Heart left ventricle (tissue), 16 donors: ENCODE results near the gene SCML1. TPM values are rescaled to one million over a fixed set of nuclear protein-coding genes. Genes with fewer than 3 reads are reported as not detected.

Source experiments
- ATAC-seq, 4 donors: fragments of 200-7000 bp; cut with Tn5 transposase; one replicate each; pipeline ENCODE4 v1.9.1; 2020 to 2022; ENCODE audit warnings: moderate library complexity in 4 of 4, mild to moderate bottlenecking in 3 of 4, moderate number of reproducible peaks in 1 of 4
- DNase-seq, 5 donors: peaks; one replicate each; pipeline ENCODE4 v3.0.0-alpha.2; 2020
- H3K27ac ChIP-seq, 12 donors: fragments of 200-600 bp; sonication (generic) in 4 of 12; one replicate each; pipeline versions ENCODE4 v1.5.0 to v1.8.0; 2016 to 2022; ENCODE audit warnings: mild to moderate bottlenecking in 2 of 12
- H3K27me3 ChIP-seq, 9 donors: fragments of 200-600 bp; sonication (generic) in 2 of 9; one replicate each; pipeline versions ENCODE4 v1.5.1 to v1.8.0; 2016 to 2022; ENCODE audit warnings: mild to moderate bottlenecking in 3 of 9
- H3K36me3 ChIP-seq, 9 donors: fragments of 200-600 bp; sonication (generic) in 2 of 9; one replicate each; pipeline versions ENCODE4 v1.5.0 to v1.8.0; 2018 to 2022; ENCODE audit warnings: mild to moderate bottlenecking in 2 of 9
- H3K4me1 ChIP-seq, 12 donors: fragments of 200-600 bp; sonication (generic) in 4 of 12; one replicate each; pipeline versions ENCODE4 v1.5.0 to v1.8.0; 2016 to 2022; ENCODE audit warnings: mild to moderate bottlenecking in 3 of 12
- H3K4me3 ChIP-seq, 12 donors: fragments of 200-600 bp; sonication (generic) in 4 of 12; one replicate each; pipeline versions ENCODE4 v1.5.0 to v1.8.0; 2017 to 2022; ENCODE audit warnings: mild to moderate bottlenecking in 9 of 12, moderate library complexity in 4 of 12
- H3K9me3 ChIP-seq, 12 donors: fragments of 200-600 bp; sonication (generic) in 4 of 12; one replicate each; pipeline versions ENCODE4 v1.5.0 to v1.8.0; 2016 to 2022; ENCODE audit warnings: mild to moderate bottlenecking in 1 of 12
- CTCF ChIP-seq, 12 donors: fragments of 200-600 bp; sonication (generic) in 4 of 12; IDR thresholded peaks; one replicate each; pipeline versions ENCODE4 v1.5.0 to v1.8.0; 2018 to 2022; ENCODE audit warnings: antibody characterized with exemption in 12 of 12, mild to moderate bottlenecking in 5 of 12
- POLR2A ChIP-seq, 2 donors: fragments of 450-650 bp; IDR thresholded peaks; one replicate each; pipeline ENCODE4 v1.6.1; 2017; ENCODE audit warnings: antibody characterized with exemption in 2 of 2, mild to moderate bottlenecking in 2 of 2, moderate library complexity in 2 of 2
- WGBS, 4 donors: extraction: QIAGEN DNeasy Blood & Tissue Kit in 2 of 4; methylation state at CpG; one replicate each; pipeline versions ENCODE4 v1.1.5 to v1.1.7; 2013 to 2018; 5-methylcytosine and 5-hydroxymethylcytosine counted together
- intact Hi-C, 10 donors: fragments of 100-400 bp; cut with DNase I; formaldehyde crosslinking; loops; one replicate each; pipeline versions ENCODE4 v1.11.1 to v1.14.2; 2022
- polyA plus RNA-seq, 2 donors: library from polyadenylated mRNA; stranded (reverse); fragments of 200-250 nt; gene quantifications; one replicate each; pipeline ENCODE4 v1.2.3, GENCODE V29; 2013
- total RNA-seq, 9 donors: library from RNA; depleted of rRNA in 2 of 9; stranded (reverse); fragments of >200 nt in 2 of 9; fragmentation: NEBNext Ultra II Directional in 3 of 9; extraction: Animal tissue kit (Norgen Biotek cat#: 25700) in 3 of 9; gene quantifications; one replicate each; pipeline versions ENCODE4 v1.1.0 to v1.2.4, GENCODE V29; 2016 to 2023
- donor health status: ischemic (EF 13 %, LVEDD 7.1; RV severe dilation, severe dysfunction).
- donor health status: healthy with polysubstance abuse.
- donor health status: DM: no; HTN: yes; CAD: no.
- donor health status: DM: no; HTN: no; CAD: no.
- donor health status: ischemic (EF 25% LVEDD 6.9; RV normal size, moderate dysfunction).
- donor health status: ischemic (EF 25% LVEDD 5.7; RV mildly dilated, moderate dysfunction).
- donor health status: healthy.
- donor health status: DM: yes; HTN: yes; CAD: no.
- donor health status: ischemic (EF 35%, LVEDD 5.7; RV mildly dilated, moderate dysfunction).
- donor health status: nonischemic (EF 11% LVEDD 7.7; RV severe dilation, severe dysfunction).
- donor health status: DM: yes; HTN: yes; CAD: no.
- donor health status: PGD.
- donor health status: ischemic (EF 29% LVEDD 5.4; RV normal size, mild dysfunction).
- donor health status: nonischemic (EF 23%, LVEDD 6.1; RV moderate dilation, normal function).

The SCML1 gene
- total and polyA plus RNA-seq, 11 donors: 4.1 to 9.9 (median 7.2) TPM

GRCh38 chrX:17798921-17799320 lies 61.6 kb downstream of the SCML1 start:
- 81 to 95% (median 89%) methylated on average over 4 of the region's 4 CpGs for WGBS, 4 donors
- no peak overlapping the region for H3K4me3 ChIP-seq
- H3K4me1 ChIP-seq: no peaks in the 10 kb centered on the region
- H3K36me3 ChIP-seq: peaks cover 0 to 7% (median 0%) of the 10 kb centered on the region in 9 donors
- DNase-seq: no peak
- H3K27ac ChIP-seq: no peak overlapping the region
- TF ChIP-seq POLR2A (IDR thresholded peaks at IDR 0.05) (no peak), CTCF (IDR thresholded peaks at IDR 0.05) (no peak)
- ATAC-seq: no peak
- peaks cover 0 to 12% (median 0%) of the 10 kb centered on the region in 9 donors for H3K27me3 ChIP-seq
- H3K9me3 ChIP-seq: no peaks in the 10 kb centered on the region
- intact Hi-C loops: no loop called here

- WGBS, 4 donors: 87 to 97% (median 94%) methylated on average over 6 to 13 of the region's 13 CpGs
- no peak for TF ChIP-seq CTCF (IDR thresholded peaks at IDR 0.05)
- TF ChIP-seq POLR2A (IDR thresholded peaks at IDR 0.05): no peak
- ATAC-seq (no peak), DNase-seq (no peak)
- H3K27ac ChIP-seq: no peak overlapping the region
- intact Hi-C loops: no loop called here
- H3K36me3 ChIP-seq: peaks cover 0 to 7% (median 0%) of the 10 kb centered on the region in 9 donors
- no peaks in the 10 kb centered on the region for H3K4me1 ChIP-seq
- peaks cover 0 to 11% (median 0%) of the 10 kb centered on the region in 9 donors for H3K27me3 ChIP-seq
- no peaks in the 10 kb centered on the region for H3K9me3 ChIP-seq
- no peak overlapping the region for H3K4me3 ChIP-seq
Observed at GRCh38 chrX:17801431-17801830, 64.1 kb downstream of the SCML1 start.

- no peaks in the 10 kb centered on the region for H3K9me3 ChIP-seq
- TF ChIP-seq CTCF (IDR thresholded peaks at IDR 0.05) (no peak), POLR2A (IDR thresholded peaks at IDR 0.05) (no peak)
- H3K27me3 ChIP-seq: peaks cover 0 to 5% (median 0%) of the 10 kb centered on the region in 9 donors
- no peaks in the 10 kb centered on the region for H3K4me1 ChIP-seq
- peaks cover 0 to 7% (median 0%) of the 10 kb centered on the region in 9 donors for H3K36me3 ChIP-seq
- ATAC-seq (no peak), DNase-seq (no peak)
- H3K4me3 ChIP-seq: no peak overlapping the region
- H3K27ac ChIP-seq: no peak overlapping the region
- intact Hi-C loops: no loop called here
- 76 to 88% (median 82%) methylated on average over 6 to 7 of the region's 7 CpGs for WGBS, 4 donors
Observed at GRCh38 chrX:17802756-17803155, 65.5 kb downstream of the SCML1 start.

GRCh38 chrX:17803449-17803848 lies 66.2 kb downstream of the SCML1 start:
- ATAC-seq (no peak), DNase-seq (no peak)
- intact Hi-C loops: no loop called here
- Histone ChIP-seq H3K27me3 (peaks cover 0 to 4% (median 0%) of the 10 kb centered on the region in 9 donors), H3K36me3 (peaks cover 0 to 7% (median 0%) of the 10 kb centered on the region in 9 donors), H3K4me1 (no peaks in the 10 kb centered on the region), H3K4me3 (no peak overlapping the region), H3K27ac (no peak overlapping the region), H3K9me3 (no peaks in the 10 kb centered on the region)
- TF ChIP-seq POLR2A (IDR thresholded peaks at IDR 0.05): no peak
- TF ChIP-seq CTCF (IDR thresholded peaks at IDR 0.05): no peak
- WGBS, 4 donors: 80 to 88% (median 86%) methylated on average over 4 of the region's 4 CpGs

Other genes with a start within 250 kb of the SCML1 start
- 10 to 100 TPM; 16.2 to 31.3 (median 22.4) TPM for gene RAI2, start 123.8 kb downstream of the SCML1 start, total RNA-seq
- gene RAI2, start 123.8 kb downstream of the SCML1 start, polyA plus RNA-seq: 10 to 100 TPM; 17.8 to 21.5 TPM